ENCODE measurements around the gene SEZ6. TPM values are rescaled to one million over a fixed set of nuclear protein-coding genes. Genes with fewer than 3 reads are reported as not detected.
A peak's percentile ranks its signal among the peaks of the same experiment; 100 is the strongest.

SEZ6 gene
- total RNA-seq, 1 donor from 2014 or later: not detected

GRCh38 chr17:29042679-29043538 is 37.1 kb upstream of the SEZ6 start, which contains the start of gene PIPOX:
Gene PIPOX (plus strand): TSS chr17:29043141. CDS start chr17:29043226, 85 bp downstream.
- DNase-seq (ENCODE audit: low read depth) (peak; percentile 14), FAIRE-seq (no peak)
- peak; percentile 26 for TF ChIP-seq CTCF (IDR thresholded peaks at IDR 0.05; ENCODE audit: insufficient read depth, low read depth, low read length)
- no peak for TF ChIP-seq EZH2 (IDR thresholded peaks at IDR 0.05; ENCODE audit: insufficient read depth, low read length)
- Mint-ChIP-seq H3K4me3 (ENCODE audit: unreplicated experiment) (peak within 1 kb of the TSS; percentile 40), H3K27me3 (ENCODE audit: low read depth, unreplicated experiment) (peaks cover 11% of the 10 kb centered on the region), H3K36me3 (ENCODE audit: low read depth, unreplicated experiment) (no peaks in the 10 kb centered on the region), H3K4me1 (ENCODE audit: low read depth, unreplicated experiment) (peaks cover 18% of the 10 kb centered on the region), H3K27ac (ENCODE audit: unreplicated experiment) (peak within 1 kb of the TSS; percentile 58), H3K9me3 (ENCODE audit: unreplicated experiment) (no peaks in the 10 kb centered on the region)
- Histone ChIP-seq H3K4me1 (ENCODE audit: insufficient read depth, low read length) (peaks cover 19% of the 10 kb centered on the region), H3K79me2 (ENCODE audit: insufficient read depth, low read length) (no peaks in the 10 kb centered on the region), H3K9ac (ENCODE audit: low read length) (no peak within 1 kb of the TSS), H3K27ac (ENCODE audit: low read depth, low read length) (no peak within 1 kb of the TSS), H3K27me3 (ENCODE audit: insufficient read depth, low read length) (peaks cover 15% of the 10 kb centered on the region), H3K36me3 (ENCODE audit: insufficient read depth, low read length) (no peaks in the 10 kb centered on the region), H3K4me3 (ENCODE audit: insufficient read depth, low read depth, low read length) (no peak within 1 kb of the TSS), H3K4me2 (ENCODE audit: low read length) (peak within 1 kb of the TSS; percentile 64), H3K9me3 (ENCODE audit: insufficient read depth, low read depth, low read length) (no peaks in the 10 kb centered on the region), H4K20me1 (ENCODE audit: insufficient read depth, low read length) (no peaks in the 10 kb centered on the region), H2AFZ (ENCODE audit: low read depth, low read length) (peak within 1 kb of the TSS; percentile 48)

GRCh38 chr17:29042026-29042678 is 36.3 kb upstream of the SEZ6 start:
- H3K27ac Mint-ChIP-seq (ENCODE audit: unreplicated experiment): peak overlapping the region; percentile 58
- peak overlapping the region; percentile 64 for H3K4me2 ChIP-seq (ENCODE audit: low read length)

More at GRCh38 chr17:29042026-29042678, 36.3 kb upstream of the SEZ6 start:
- H3K9me3 ChIP-seq (ENCODE audit: insufficient read depth, low read depth, low read length): no peaks in the 10 kb centered on the region
- peaks cover 18% of the 10 kb centered on the region for H3K4me1 Mint-ChIP-seq (ENCODE audit: low read depth, unreplicated experiment)
- no peak overlapping the region for H3K9ac ChIP-seq (ENCODE audit: low read length)
- peaks cover 23% of the 10 kb centered on the region for H3K27me3 ChIP-seq (ENCODE audit: insufficient read depth, low read length)
- H3K27me3 Mint-ChIP-seq (ENCODE audit: low read depth, unreplicated experiment): peaks cover 11% of the 10 kb centered on the region
- no peaks in the 10 kb centered on the region for H3K36me3 Mint-ChIP-seq (ENCODE audit: low read depth, unreplicated experiment)
- FAIRE-seq (no peak), DNase-seq (ENCODE audit: low read depth) (no peak)
- no peak overlapping the region for H2AFZ ChIP-seq (ENCODE audit: low read depth, low read length)
- no peaks in the 10 kb centered on the region for H3K36me3 ChIP-seq (ENCODE audit: insufficient read depth, low read length)
- H3K4me3 Mint-ChIP-seq (ENCODE audit: unreplicated experiment): peak overlapping the region; percentile 40
- H4K20me1 ChIP-seq (ENCODE audit: insufficient read depth, low read length): no peaks in the 10 kb centered on the region
- H3K4me3 ChIP-seq (ENCODE audit: insufficient read depth, low read depth, low read length): no peak overlapping the region
- peaks cover 19% of the 10 kb centered on the region for H3K4me1 ChIP-seq (ENCODE audit: insufficient read depth, low read length)
- no peak overlapping the region for H3K27ac ChIP-seq (ENCODE audit: low read depth, low read length)
- no peaks in the 10 kb centered on the region for H3K9me3 Mint-ChIP-seq (ENCODE audit: unreplicated experiment)
- TF ChIP-seq EZH2 (IDR thresholded peaks at IDR 0.05; ENCODE audit: insufficient read depth, low read length): no peak
- TF ChIP-seq CTCF (IDR thresholded peaks at IDR 0.05; ENCODE audit: insufficient read depth, low read depth, low read length): no peak
- no peaks in the 10 kb centered on the region for H3K79me2 ChIP-seq (ENCODE audit: insufficient read depth, low read length)
